ENCODE results near the gene RNPEPL1.
"Not testable (repeated sequence)": the region's sequence is repeated elsewhere in the genome, so short reads cannot be mapped to it uniquely, and the experiment has no call there.

The RNPEPL1 gene

GRCh38 chr2:240605867-240606743 is 37.8 kb downstream of the RNPEPL1 start:
- DNase-seq, result no peak

- no peak for DNase-seq
Observed at GRCh38 chr2:240611601-240612210, 43.4 kb downstream of the RNPEPL1 start.

- no peak for DNase-seq
Observed at GRCh38 chr2:240613781-240614180, 45.5 kb downstream of the RNPEPL1 start.

- no peak for DNase-seq
Observed at GRCh38 chr2:240614391-240614790, 46.1 kb downstream of the RNPEPL1 start.

GRCh38 chr2:240615396-240615795 is 47.1 kb downstream of the RNPEPL1 start:
- no peak for DNase-seq

GRCh38 chr2:240615820-240616547 is 47.7 kb downstream of the RNPEPL1 start:
- no peak for DNase-seq

- not testable (repeated sequence) for DNase-seq
Observed at GRCh38 chr2:240616860-240617666, 48.8 kb downstream of the RNPEPL1 start.

- DNase-seq, result no peak
Observed at GRCh38 chr2:240618776-240619175, 50.5 kb downstream of the RNPEPL1 start.

GRCh38 chr2:240619506-240620148 is 51.3 kb downstream of the RNPEPL1 start:
- no peak for DNase-seq

GRCh38 chr2:240620149-240620731 is 52.0 kb downstream of the RNPEPL1 start:
- no peak for DNase-seq

- no peak for DNase-seq
Observed at GRCh38 chr2:240620859-240621258, 52.6 kb downstream of the RNPEPL1 start.

- no peak for DNase-seq
Observed at GRCh38 chr2:240622060-240622411, 53.8 kb downstream of the RNPEPL1 start.

- DNase-seq, result peak; percentile 75
Observed at GRCh38 chr2:240622531-240623235, 54.4 kb downstream of the RNPEPL1 start.

- DNase-seq, result peak; percentile 49
Observed at GRCh38 chr2:240623531-240624010, 55.3 kb downstream of the RNPEPL1 start.

GRCh38 chr2:240624011-240624949 is 56.0 kb downstream of the RNPEPL1 start:
- no peak for DNase-seq

- peak; percentile 89 for DNase-seq
Observed at GRCh38 chr2:240624950-240625621, 56.8 kb downstream of the RNPEPL1 start, which contains the start of gene GPR35. GPR35 (plus strand) TSS chr2:240625480; CDS start chr2:240629953, 4,473 bp downstream.

- DNase-seq, result peak; percentile 51
Observed at GRCh38 chr2:240626531-240627300, 58.4 kb downstream of the RNPEPL1 start.
